ENCODE results near the gene C2CD4C. TPM values are rescaled to one million over a fixed set of nuclear protein-coding genes. Genes with fewer than 3 reads are reported as not detected.

The C2CD4C gene
- total RNA-seq, 1 donor from 2014 or later = 5.7 TPM

DNA sequence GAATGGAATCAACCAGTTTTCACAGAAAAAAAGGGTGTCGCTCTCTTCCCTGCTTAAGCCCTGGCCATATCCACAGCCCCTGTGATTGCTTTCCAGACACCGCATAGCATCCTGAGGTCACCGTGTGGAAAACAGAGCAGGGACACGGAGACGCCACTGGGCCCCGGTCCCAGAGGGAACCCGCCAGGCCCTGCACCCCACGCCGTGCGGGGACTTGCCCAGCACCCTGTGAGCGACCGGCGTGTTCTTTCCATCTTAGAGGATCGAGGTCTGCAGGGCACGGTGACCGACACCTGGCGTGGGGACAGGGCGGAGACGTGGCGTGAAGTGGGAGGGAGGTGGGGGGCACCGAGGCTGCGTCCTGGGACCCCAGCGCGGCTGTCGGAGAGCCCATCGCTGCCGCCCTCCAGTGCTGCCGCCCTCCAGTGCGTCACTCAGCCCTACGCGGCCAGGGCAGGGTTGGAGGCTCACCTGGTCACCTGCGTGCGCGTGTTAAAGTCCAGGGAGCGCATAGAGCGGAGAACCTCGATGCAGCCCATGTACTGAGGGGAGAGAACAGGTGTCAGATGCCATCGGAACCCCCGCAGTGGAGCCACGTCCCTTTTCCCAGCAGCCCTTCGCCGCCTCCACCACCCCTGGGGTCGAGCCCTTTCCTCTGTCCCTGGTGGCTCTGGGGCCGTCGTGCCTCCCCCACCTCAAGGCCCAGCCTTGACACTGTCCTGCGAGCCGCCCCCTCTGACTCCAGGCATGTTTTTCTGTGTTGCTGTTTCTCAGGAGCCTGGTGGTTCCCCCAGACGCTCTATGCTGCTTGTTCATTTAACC lies 31.7 kb upstream of the C2CD4C start:
- TF ChIP-seq, protein P1, sequence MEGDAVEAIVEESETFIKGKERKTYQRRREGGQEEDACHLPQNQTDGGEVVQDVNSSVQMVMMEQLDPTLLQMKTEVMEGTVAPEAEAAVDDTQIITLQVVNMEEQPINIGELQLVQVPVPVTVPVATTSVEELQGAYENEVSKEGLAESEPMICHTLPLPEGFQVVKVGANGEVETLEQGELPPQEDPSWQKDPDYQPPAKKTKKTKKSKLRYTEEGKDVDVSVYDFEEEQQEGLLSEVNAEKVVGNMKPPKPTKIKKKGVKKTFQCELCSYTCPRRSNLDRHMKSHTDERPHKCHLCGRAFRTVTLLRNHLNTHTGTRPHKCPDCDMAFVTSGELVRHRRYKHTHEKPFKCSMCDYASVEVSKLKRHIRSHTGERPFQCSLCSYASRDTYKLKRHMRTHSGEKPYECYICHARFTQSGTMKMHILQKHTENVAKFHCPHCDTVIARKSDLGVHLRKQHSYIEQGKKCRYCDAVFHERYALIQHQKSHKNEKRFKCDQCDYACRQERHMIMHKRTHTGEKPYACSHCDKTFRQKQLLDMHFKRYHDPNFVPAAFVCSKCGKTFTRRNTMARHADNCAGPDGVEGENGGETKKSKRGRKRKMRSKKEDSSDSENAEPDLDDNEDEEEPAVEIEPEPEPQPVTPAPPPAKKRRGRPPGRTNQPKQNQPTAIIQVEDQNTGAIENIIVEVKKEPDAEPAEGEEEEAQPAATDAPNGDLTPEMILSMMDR (IDR thresholded peaks at IDR 0.05) = no peak
- Histone ChIP-seq H3K36me3 (no peaks in the 10 kb centered on the region), H3K27me3 (no peaks in the 10 kb centered on the region), H3K9me3 (no peaks in the 10 kb centered on the region), H3K27ac (no peak overlapping the region), H3K4me1 (no peaks in the 10 kb centered on the region), H3K4me3 (no peak overlapping the region)
- no peak for DNase-seq (ENCODE audit: low spot score in 2 of 2)
- intact Hi-C loops (cut with DNase I) = no loop called here

DNA sequence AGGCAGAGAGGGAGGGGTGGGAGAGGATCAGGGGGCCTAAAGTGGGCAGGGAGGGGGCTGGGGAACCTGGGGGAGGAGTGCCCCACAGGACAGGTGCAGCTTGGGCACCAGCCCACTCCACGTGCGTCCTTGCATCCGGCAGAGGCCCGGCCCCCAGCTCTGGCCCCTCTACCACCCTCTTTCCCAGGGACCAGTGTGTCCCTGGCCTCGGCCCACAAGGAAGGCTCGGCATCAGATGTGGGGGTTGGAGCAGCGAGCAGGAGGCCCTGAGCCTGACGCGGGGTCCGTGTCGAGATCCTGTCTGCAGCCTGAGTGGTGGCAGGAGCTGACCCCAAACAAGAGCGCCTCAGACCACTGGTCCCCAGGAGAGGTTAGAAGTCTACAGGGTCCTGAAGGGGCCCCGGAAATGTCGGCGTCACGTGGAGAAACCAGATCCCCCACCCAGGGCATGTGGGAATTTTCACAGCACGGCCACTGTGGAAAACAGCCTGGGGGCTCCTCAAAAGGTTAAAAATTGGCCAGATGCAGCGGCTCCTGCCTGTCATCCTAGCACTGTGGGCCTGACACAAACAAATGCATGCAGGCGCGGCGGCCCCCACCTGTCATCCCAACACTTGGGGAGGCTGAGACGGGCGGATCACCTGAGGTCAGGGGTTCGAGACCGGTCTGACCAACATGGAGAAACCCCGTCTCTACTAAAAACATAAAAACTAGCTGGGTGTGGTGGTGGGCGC lies 30.4 kb upstream of the C2CD4C start:
- no peak overlapping the region for H3K4me3 ChIP-seq
- intact Hi-C loops (cut with DNase I) = no loop called here
- TF ChIP-seq, protein P1 (IDR thresholded peaks at IDR 0.05) = no peak
- H3K27ac ChIP-seq = no peak overlapping the region
- no peaks in the 10 kb centered on the region for H3K4me1 ChIP-seq
- H3K27me3 ChIP-seq = no peaks in the 10 kb centered on the region
- no peaks in the 10 kb centered on the region for H3K9me3 ChIP-seq
- H3K36me3 ChIP-seq = no peaks in the 10 kb centered on the region
- DNase-seq (ENCODE audit: low spot score in 2 of 2) = no peak

DNA sequence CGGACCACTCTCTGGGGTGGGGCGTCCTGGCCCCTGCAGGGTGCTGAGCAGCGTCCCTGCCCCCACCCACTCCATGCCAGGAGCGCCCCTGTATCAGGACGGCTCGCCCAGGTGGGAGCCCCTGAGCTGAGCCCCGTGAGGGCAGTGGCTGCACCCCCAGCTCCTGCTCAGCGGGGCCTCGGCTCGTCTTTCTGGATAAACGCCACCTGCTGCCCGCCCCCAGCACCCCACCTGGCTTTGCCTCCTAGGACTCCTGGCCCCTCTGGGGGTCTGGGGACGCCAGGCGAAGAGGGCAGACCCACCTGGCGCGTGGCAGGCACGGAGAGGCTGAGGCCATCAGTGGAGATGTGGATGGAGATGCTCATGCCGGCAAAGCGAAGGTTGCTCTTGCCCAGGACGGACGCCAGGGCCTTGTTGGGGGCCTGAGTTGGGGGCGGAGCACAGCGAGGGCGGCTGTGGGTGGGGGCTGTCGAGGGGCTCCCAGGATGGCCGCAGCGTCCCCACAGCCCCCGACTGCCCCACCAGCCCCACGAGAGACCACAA lies 29.5 kb upstream of the C2CD4C start:
- Histone ChIP-seq H3K4me3 (no peak overlapping the region), H3K9me3 (no peaks in the 10 kb centered on the region), H3K27me3 (no peaks in the 10 kb centered on the region), H3K4me1 (no peaks in the 10 kb centered on the region), H3K27ac (no peak overlapping the region), H3K36me3 (no peaks in the 10 kb centered on the region)
- DNase-seq (ENCODE audit: low spot score in 2 of 2) = no peak
- intact Hi-C loops (cut with DNase I) = no loop called here
- TF ChIP-seq, protein P1 (IDR thresholded peaks at IDR 0.05) = no peak

DNA sequence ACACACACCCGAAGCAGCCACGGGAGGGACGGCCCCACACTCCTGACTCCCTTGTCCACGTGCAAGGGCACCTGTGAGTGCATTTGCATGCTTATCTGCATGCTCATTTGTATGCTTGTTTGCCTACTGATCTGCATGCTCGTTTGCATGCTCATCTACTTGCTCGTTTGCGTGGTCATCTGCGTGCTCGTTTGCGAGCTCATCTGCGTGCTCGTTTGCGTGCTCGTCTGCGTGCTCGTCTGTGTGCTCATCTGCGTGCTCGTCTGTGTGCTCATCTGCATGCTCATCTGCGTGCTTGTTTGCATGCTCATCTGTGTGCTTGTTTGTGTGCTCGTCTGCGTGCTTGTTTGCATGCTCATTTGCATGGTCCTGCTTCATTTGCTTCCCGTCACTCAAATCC lies 28.1 kb upstream of the C2CD4C start:
- H3K4me1 ChIP-seq = no peaks in the 10 kb centered on the region
- no peak overlapping the region for H3K4me3 ChIP-seq
- H3K9me3 ChIP-seq = no peaks in the 10 kb centered on the region
- no peak overlapping the region for H3K27ac ChIP-seq
- TF ChIP-seq, protein P1 (IDR thresholded peaks at IDR 0.05) = no peak
- DNase-seq (ENCODE audit: low spot score in 2 of 2) = no peak
- H3K27me3 ChIP-seq = no peaks in the 10 kb centered on the region
- intact Hi-C loops (cut with DNase I) = no loop called here
- no peaks in the 10 kb centered on the region for H3K36me3 ChIP-seq

DNA sequence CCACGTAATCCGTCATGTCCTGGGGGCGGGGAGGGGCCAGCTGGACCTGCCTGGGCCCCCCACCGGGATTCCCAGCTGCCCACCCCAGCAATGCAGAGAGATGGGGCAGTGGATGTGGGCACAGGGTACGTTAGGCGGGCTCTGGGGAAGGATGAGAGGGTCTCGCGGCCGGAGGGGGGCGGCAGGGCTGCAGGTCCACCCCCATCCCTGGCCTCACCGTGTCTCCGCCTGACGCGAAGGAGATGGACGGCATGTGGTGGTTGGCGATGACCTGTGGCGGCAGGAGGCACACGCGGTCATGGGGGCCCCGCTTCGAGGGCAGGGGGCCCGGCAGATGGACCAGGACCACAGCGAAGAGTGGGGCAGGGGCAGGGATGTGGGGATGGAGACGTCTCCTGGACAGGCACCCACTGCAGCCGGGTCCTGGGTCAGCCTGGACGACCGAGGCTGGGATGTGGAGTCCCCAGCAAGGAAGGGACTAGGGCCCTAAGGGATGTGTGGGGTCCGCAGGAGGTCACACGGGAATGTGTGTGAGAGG lies 27.5 kb upstream of the C2CD4C start:
- Histone ChIP-seq H3K36me3 (no peaks in the 10 kb centered on the region), H3K9me3 (no peaks in the 10 kb centered on the region), H3K4me3 (no peak overlapping the region), H3K27me3 (no peaks in the 10 kb centered on the region), H3K4me1 (no peaks in the 10 kb centered on the region), H3K27ac (no peak overlapping the region)
- TF ChIP-seq, protein P1 (IDR thresholded peaks at IDR 0.05) = no peak
- DNase-seq (ENCODE audit: low spot score in 2 of 2) = no peak
- intact Hi-C loops (cut with DNase I) = no loop called here
